HepG2 (cell line): Measurements from ENCODE around the gene DEFB131B. TPM values are rescaled to one million over a fixed set of nuclear protein-coding genes. Genes with fewer than 3 reads are reported as not detected.

Experiments used
- ATAC-seq: fragments of 200-7000 bp; cut with Tn5 transposase; 3 replicates; pipeline ENCODE4 v1.9.1; 2020; ENCODE audit warnings: mild to moderate bottlenecking, moderate library complexity
- BruUV-seq: library from RNA; stranded (reverse); fragments of 400-500 nt; replicated peaks from 2 replicates; lab custom pipeline; 2021; lab: Mats Ljungman, UMichigan
- CTCF ChIA-PET: fragments of 300-600 bp; formaldehyde crosslinking; extraction: SDS; loops from one replicate; lab custom pipeline; 2021; ENCODE audit warnings: low total read pairs, inconsistent platforms, low intra/inter-chr PET ratio; lab: Yijun Ruan, JAX
- POLR2A ChIA-PET: fragments of 350-600 bp; sonication (Branson Sonifier 250); formaldehyde crosslinking; loops from one replicate; lab custom pipeline; 2020; ENCODE audit warnings: antibody characterized with exemption, inconsistent platforms; lab: Yijun Ruan, JAX
- DNase-seq: peaks from one replicate; pipeline ENCODE4 v3.0.0-alpha.2; 2015; ENCODE audit warnings: low spot score
- FAIRE-seq: peaks from 3 replicates; lab custom pipeline; 2011; peaks lifted over from hg19 to GRCh38; lab: Jason Lieb, UNC
- H2AFZ ChIP-seq: one replicate; pipeline ENCODE4 v1.6.1; 2011; ENCODE audit warnings: low read length, inconsistent platforms
- H3K27ac ChIP-seq: fragments of 300-600 bp; 3 replicates; pipeline ENCODE4 v1.8.0; 2011; ENCODE audit warnings: mixed run types, mild to moderate bottlenecking, mixed read lengths, low read length, inconsistent platforms; ENCODE audit not compliant: insufficient read depth; ENCODE audit errors: extremely low read length
- H3K27me3 ChIP-seq, 2 experiments: fragments of 200-600 bp in 1 of 2; 2 replicates in 1 of 2; 3 replicates in 1 of 2; pipeline versions ENCODE4 v1.6.0 to v1.8.0; 2011; ENCODE audit warnings: low read length in 2 of 2, mild to moderate bottlenecking in 2 of 2, moderate library complexity in 2 of 2, inconsistent platforms in 1 of 2; ENCODE audit not compliant: insufficient read depth in 2 of 2, control insufficient read depth in 1 of 2
- H3K36me3 ChIP-seq, 2 experiments: fragments of 200-600 bp in 1 of 2; replicated peaks in 1 of 2; 2 replicates in 1 of 2; 3 replicates in 1 of 2; pipeline versions ENCODE4 v1.5.1 to v1.8.0; 2011; ENCODE audit warnings: low read length in 2 of 2, inconsistent platforms in 1 of 2; ENCODE audit not compliant: insufficient read depth in 2 of 2, control insufficient read depth in 1 of 2
- H3K4me1 ChIP-seq: 2 replicates; pipeline ENCODE4 v1.5.1; 2012; ENCODE audit warnings: low read length, inconsistent platforms; ENCODE audit not compliant: insufficient read depth
- H3K4me2 ChIP-seq: 2 replicates; pipeline ENCODE4 v1.6.0; 2011; ENCODE audit warnings: low read depth, low read length, inconsistent platforms
- H3K4me3 ChIP-seq, 3 experiments: fragments of 200-600 bp in 1 of 3; sonication (generic), shearing (Covaris generic) in 1 of 3; replicated peaks in 1 of 3; 2 replicates each; pipeline ENCODE4 v1.5.1; 2011 to 2016; ENCODE audit warnings: low read length in 3 of 3, inconsistent platforms in 2 of 3, low read depth in 2 of 3, mild to moderate bottlenecking in 2 of 3, control low read depth in 1 of 3, mixed read lengths in 1 of 3; ENCODE audit not compliant: insufficient read depth in 1 of 3
- H3K79me2 ChIP-seq: one replicate; pipeline ENCODE4 v1.6.1; 2011; ENCODE audit warnings: low read length, inconsistent platforms; ENCODE audit not compliant: insufficient read depth
- H3K9ac ChIP-seq: 2 replicates; pipeline ENCODE4 v1.6.0; 2011; ENCODE audit warnings: mild to moderate bottlenecking, low read depth, low read length, inconsistent platforms; ENCODE audit not compliant: insufficient read depth
- H3K9me3 ChIP-seq: 2 replicates; pipeline ENCODE4 v1.5.1; 2012; ENCODE audit warnings: mild to moderate bottlenecking, low read length
- H4K20me1 ChIP-seq: 2 replicates; pipeline ENCODE4 v1.6.0; 2011; ENCODE audit warnings: inconsistent platforms, mild to moderate bottlenecking, low read length, moderate library complexity; ENCODE audit not compliant: insufficient read depth
- DNMT1 ChIP-seq: sonication (generic); formaldehyde crosslinking; IDR thresholded peaks from 2 replicates; pipeline ENCODE4 v1.5.1; 2020; ENCODE audit warnings: mild to moderate bottlenecking, missing genetic modification reagents
- GLI4 ChIP-seq: sonication (generic); formaldehyde crosslinking; IDR thresholded peaks from 2 replicates; pipeline ENCODE4 v1.5.1; 2020; ENCODE audit warnings: missing genetic modification reagents, mild to moderate bottlenecking, moderate library complexity, borderline replicate concordance
- NR2F2 ChIP-seq: IDR thresholded peaks from 2 replicates; pipeline ENCODE4 v1.6.1; 2012; ENCODE audit warnings: low read depth, inconsistent platforms, borderline replicate concordance
- SOX6 ChIP-seq, 2 experiments: fragments of 450-650 bp in 1 of 2; sonication (generic) in 1 of 2; formaldehyde crosslinking in 1 of 2; IDR thresholded peaks; 2 replicates each; pipeline versions ENCODE4 v1.4.0 to v1.6.1; 2017 to 2020; ENCODE audit warnings: antibody characterized with exemption in 1 of 2, mild to moderate bottlenecking in 1 of 2, missing genetic modification reagents in 1 of 2
- SRSF4 ChIP-seq: fragments of 200-400 bp; formaldehyde crosslinking; IDR thresholded peaks from one replicate; pipeline ENCODE4 v1.6.1; 2018; ENCODE audit warnings: mild to moderate bottlenecking, low read depth, low read length, moderate library complexity; ENCODE audit not compliant: poor library complexity, severe bottlenecking
- THYN1 ChIP-seq: sonication (generic); formaldehyde crosslinking; IDR thresholded peaks from 2 replicates; pipeline ENCODE4 v1.8.1; 2023; ENCODE audit warnings: low read depth, mild to moderate bottlenecking, moderate library complexity, missing genetic modification reagents, borderline replicate concordance
- ZNF296 ChIP-seq: sonication (generic); formaldehyde crosslinking; conservative IDR thresholded peaks from 2 replicates; pipeline ENCODE4 v1.5.0; 2020; ENCODE audit warnings: mild to moderate bottlenecking, missing genetic modification reagents
- ZNF616 ChIP-seq: sonication (generic); formaldehyde crosslinking; IDR thresholded peaks from 2 replicates; pipeline ENCODE4 v1.5.0; 2020; ENCODE audit warnings: low read depth, mild to moderate bottlenecking, missing genetic modification reagents
- ZNF724P ChIP-seq: sonication (generic); formaldehyde crosslinking; IDR thresholded peaks from 2 replicates; pipeline ENCODE4 v1.8.0; 2022; ENCODE audit warnings: missing genetic modification reagents, borderline replicate concordance
- ZNF839 ChIP-seq: sonication (generic); formaldehyde crosslinking; IDR thresholded peaks from 2 replicates; pipeline ENCODE4 v1.4.0; 2020; ENCODE audit warnings: missing genetic modification reagents, mild to moderate bottlenecking, borderline replicate concordance
- ZSCAN30 ChIP-seq: sonication (generic); formaldehyde crosslinking; IDR thresholded peaks from 2 replicates; pipeline ENCODE4 v1.5.0; 2020; ENCODE audit warnings: mild to moderate bottlenecking, missing genetic modification reagents
- ZSCAN9 ChIP-seq: IDR thresholded peaks from 2 replicates; pipeline ENCODE4 v1.6.1; 2016; ENCODE audit warnings: borderline replicate concordance
- WGBS: methylation state at CpG from one replicate; pipeline ENCODE4 v1.1.6; 2017; ENCODE audit warnings: low lambda C conversion rate; 5-methylcytosine and 5-hydroxymethylcytosine counted together
- in situ Hi-C: cut with HindIII; loops from 2 replicates; pipeline ENCODE4 v1.10.0; 2017; ENCODE audit warnings: low pct_unique_long_range_greater_than_20kb; ENCODE audit not compliant: extremely low pct_ligation_motif_present
- intact Hi-C: fragments of 100-400 bp; cut with micrococcal nuclease; formaldehyde crosslinking; loops from one replicate; pipeline ENCODE4 v1.10.0; 2022; ENCODE audit not compliant: unreplicated experiment
- polyA plus RNA-seq, 8 experiments: library from polyadenylated mRNA; depleted of rRNA in 3 of 8; stranded (reverse) in 7 of 8; unstranded in 1 of 8; fragments of >200 nt; fragmentation: Illumina TruSeq in 4 of 8; extraction: Trizol in 4 of 8; gene quantifications; 2 replicates each; pipeline versions ENCODE4 v1.2.1 to v1.2.3, GENCODE V29; 2011 to 2016; ENCODE audit warnings: low read depth in 4 of 8, missing spikeins in 1 of 8, mixed read lengths in 1 of 8; ENCODE audit not compliant: insufficient read depth in 1 of 8
- total RNA-seq, 5 experiments: library from RNA; depleted of rRNA; stranded (reverse); fragments of >200 nt; fragmentation: Illumina TruSeq; extraction: Trizol; gene quantifications; 2 replicates each; pipeline ENCODE4 v1.2.3, GENCODE V29; 2016; ENCODE audit warnings: low read depth in 1 of 5
- TF ChIP-seq, protein P1 (sequence below): sonication (generic); formaldehyde crosslinking; IDR thresholded peaks from 2 replicates; pipeline ENCODE4 v1.8.0; 2022; ENCODE audit warnings: mild to moderate bottlenecking, missing genetic modification reagents, moderate library complexity
- TF ChIP-seq, protein P2 (sequence below): sonication (generic); formaldehyde crosslinking; IDR thresholded peaks from 2 replicates; pipeline ENCODE4 v1.4.0; 2020; ENCODE audit warnings: mild to moderate bottlenecking, missing genetic modification reagents
- TF ChIP-seq, protein P3 (sequence below): sonication (generic); formaldehyde crosslinking; conservative IDR thresholded peaks from 2 replicates; pipeline ENCODE4 v1.8.0; 2022; ENCODE audit warnings: missing genetic modification reagents
- TF ChIP-seq, protein P4 (sequence below): sonication (generic); formaldehyde crosslinking; IDR thresholded peaks from 2 replicates; pipeline ENCODE4 v1.5.0; 2020; ENCODE audit warnings: mild to moderate bottlenecking, missing genetic modification reagents

DEFB131B gene
- total and polyA plus RNA-seq, 2 of the 13 experiments (the other 11 are each of a cell fraction or from before 2014, with no cell fraction given), result not detected

DNA sequence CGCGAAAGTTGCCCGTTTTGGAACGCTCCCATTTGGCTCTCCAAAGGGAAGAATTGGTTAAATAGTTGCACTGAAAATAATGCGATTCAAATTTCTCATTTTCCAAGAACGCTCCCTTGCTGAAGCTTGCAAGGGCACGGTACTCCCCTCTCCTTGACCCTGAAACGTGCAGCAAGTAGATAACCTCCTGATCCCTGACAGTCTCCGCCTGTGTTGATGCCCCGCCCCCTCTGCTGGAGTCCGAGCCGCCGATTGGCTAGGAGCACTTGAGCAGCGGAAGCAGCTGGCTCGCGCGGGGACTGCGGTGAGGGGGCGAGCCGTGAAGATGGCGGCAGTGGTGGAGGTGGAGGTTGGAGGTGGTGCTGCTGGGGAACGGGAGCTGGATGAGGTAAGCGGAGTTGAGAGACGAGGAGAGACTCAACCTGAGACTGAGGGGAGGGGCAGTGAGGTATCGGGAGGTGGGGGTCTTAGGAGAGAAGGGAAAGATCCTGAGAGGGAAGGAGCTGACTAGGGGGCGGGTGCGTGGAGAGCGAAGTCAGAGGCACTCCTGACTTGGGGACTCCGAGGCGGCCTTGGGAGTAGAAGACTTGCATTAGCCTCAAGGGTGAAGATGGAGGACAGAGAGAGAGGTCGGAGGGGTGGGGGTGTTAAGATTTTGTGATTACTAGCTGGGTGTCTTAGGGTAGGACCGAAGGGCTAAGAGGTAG lies 50.6 kb downstream of the DEFB131B start, which contains the start of gene RNF121:
RNF121 (plus strand) TSS at position 310 of the 707 bp plus-strand sequence; CDS start at position 326, 16 bp downstream.
- in situ Hi-C loops, result no loop called here
- 1% methylated on average over 32 of the region's 32 CpGs for WGBS
- Histone ChIP-seq H4K20me1 (peaks cover 10% of the 10 kb centered on the region), H3K9ac (peak within 1 kb of the TSS; percentile 82), H3K4me1 (peaks cover 51% of the 10 kb centered on the region), H3K4me3 (peak within 1 kb of the TSS; percentile 80 to 89 (median 84)), H2AFZ (peak within 1 kb of the TSS; percentile 100), H3K36me3 (peaks cover 0 to 4% of the 10 kb centered on the region in 2 experiments; a peak in 2 of 5 replicates), H3K27ac (peak within 1 kb of the TSS; percentile 92), H3K9me3 (no peaks in the 10 kb centered on the region), H3K27me3 (no peaks in the 10 kb centered on the region; a peak in 1 of 5 replicates), H3K4me2 (peak within 1 kb of the TSS; percentile 96), H3K79me2 (peaks cover 62% of the 10 kb centered on the region)
- POLR2A ChIA-PET, result interaction anchor here (0.9 to 3.5 kb wide), 11 partner anchors 9 to 183 kb away, joined by 3 to 34 read pairs (median 4); partner anchors contain the start of gene ANAPC15
- CTCF ChIA-PET, result no interaction called here
- intact Hi-C loops, result loop anchor here (10.0 kb wide), 1 partner anchor 64 kb away; no protein-coding TSS in a partner anchor
- BruUV-seq, result no TSS peak
- FAIRE-seq (no peak), DNase-seq (peak; percentile 92), ATAC-seq (peak; percentile 97)
- TF ChIP-seq, protein P1, sequence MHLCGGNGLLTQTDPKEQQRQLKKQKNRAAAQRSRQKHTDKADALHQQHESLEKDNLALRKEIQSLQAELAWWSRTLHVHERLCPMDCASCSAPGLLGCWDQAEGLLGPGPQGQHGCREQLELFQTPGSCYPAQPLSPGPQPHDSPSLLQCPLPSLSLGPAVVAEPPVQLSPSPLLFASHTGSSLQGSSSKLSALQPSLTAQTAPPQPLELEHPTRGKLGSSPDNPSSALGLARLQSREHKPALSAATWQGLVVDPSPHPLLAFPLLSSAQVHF (CRISPR knock-in tag), result no peak
- no peak for TF ChIP-seq SRSF4
- peak; percentile 100; the same call in 1 of the 2 replicates for TF ChIP-seq ZNF839 (CRISPR knock-in tag)
- no peak for TF ChIP-seq ZNF296 (CRISPR knock-in tag)
- TF ChIP-seq, protein P2, sequence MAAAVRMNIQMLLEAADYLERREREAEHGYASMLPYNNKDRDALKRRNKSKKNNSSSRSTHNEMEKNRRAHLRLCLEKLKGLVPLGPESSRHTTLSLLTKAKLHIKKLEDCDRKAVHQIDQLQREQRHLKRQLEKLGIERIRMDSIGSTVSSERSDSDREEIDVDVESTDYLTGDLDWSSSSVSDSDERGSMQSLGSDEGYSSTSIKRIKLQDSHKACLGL (CRISPR knock-in tag), result no peak
- no peak for TF ChIP-seq THYN1
- TF ChIP-seq, protein P3, sequence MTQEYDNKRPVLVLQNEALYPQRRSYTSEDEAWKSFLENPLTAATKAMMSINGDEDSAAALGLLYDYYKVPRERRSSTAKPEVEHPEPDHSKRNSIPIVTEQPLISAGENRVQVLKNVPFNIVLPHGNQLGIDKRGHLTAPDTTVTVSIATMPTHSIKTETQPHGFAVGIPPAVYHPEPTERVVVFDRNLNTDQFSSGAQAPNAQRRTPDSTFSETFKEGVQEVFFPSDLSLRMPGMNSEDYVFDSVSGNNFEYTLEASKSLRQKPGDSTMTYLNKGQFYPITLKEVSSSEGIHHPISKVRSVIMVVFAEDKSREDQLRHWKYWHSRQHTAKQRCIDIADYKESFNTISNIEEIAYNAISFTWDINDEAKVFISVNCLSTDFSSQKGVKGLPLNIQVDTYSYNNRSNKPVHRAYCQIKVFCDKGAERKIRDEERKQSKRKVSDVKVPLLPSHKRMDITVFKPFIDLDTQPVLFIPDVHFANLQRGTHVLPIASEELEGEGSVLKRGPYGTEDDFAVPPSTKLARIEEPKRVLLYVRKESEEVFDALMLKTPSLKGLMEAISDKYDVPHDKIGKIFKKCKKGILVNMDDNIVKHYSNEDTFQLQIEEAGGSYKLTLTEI (CRISPR knock-in tag), result no peak
- TF ChIP-seq DNMT1 (CRISPR knock-in tag), result no peak
- TF ChIP-seq ZNF616 (CRISPR knock-in tag), result 0 out of 2 replicates have a peak, but pooled peaks have one; percentile 60
- peak; percentile 78 for TF ChIP-seq NR2F2
- TF ChIP-seq, protein P4, sequence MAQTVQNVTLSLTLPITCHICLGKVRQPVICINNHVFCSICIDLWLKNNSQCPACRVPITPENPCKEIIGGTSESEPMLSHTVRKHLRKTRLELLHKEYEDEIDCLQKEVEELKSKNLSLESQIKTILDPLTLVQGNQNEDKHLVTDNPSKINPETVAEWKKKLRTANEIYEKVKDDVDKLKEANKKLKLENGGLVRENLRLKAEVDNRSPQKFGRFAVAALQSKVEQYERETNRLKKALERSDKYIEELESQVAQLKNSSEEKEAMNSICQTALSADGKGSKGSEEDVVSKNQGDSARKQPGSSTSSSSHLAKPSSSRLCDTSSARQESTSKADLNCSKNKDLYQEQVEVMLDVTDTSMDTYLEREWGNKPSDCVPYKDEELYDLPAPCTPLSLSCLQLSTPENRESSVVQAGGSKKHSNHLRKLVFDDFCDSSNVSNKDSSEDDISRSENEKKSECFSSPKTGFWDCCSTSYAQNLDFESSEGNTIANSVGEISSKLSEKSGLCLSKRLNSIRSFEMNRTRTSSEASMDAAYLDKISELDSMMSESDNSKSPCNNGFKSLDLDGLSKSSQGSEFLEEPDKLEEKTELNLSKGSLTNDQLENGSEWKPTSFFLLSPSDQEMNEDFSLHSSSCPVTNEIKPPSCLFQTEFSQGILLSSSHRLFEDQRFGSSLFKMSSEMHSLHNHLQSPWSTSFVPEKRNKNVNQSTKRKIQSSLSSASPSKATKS, result no peak
- TF ChIP-seq ZSCAN30 (CRISPR knock-in tag), result no peak
- no peak for TF ChIP-seq GLI4 (CRISPR knock-in tag)
- no peak; the same call in 1 of the 2 replicates for TF ChIP-seq ZSCAN9 (CRISPR knock-in tag)
- TF ChIP-seq SOX6 (IDR thresholded peaks at IDR 0.05), result no peak
- no peak; the same call in 1 of the 2 replicates for TF ChIP-seq SOX6 (CRISPR knock-in tag; IDR thresholded peaks at IDR 0.05)
- no peak for TF ChIP-seq ZNF724P (CRISPR knock-in tag)
